HG03108 (cell line): Measurements from ENCODE around the gene TSPAN15.

Source experiments
- ATAC-seq: cut with Tn5 transposase; IDR thresholded peaks from one replicate; pipeline ENCODE4 v1.9.1; 2021; ENCODE audit warnings: moderate library complexity; ENCODE audit not compliant: unreplicated experiment

Gene TSPAN15

GRCh38 chr10:69464801-69465401 is 13.6 kb downstream of the TSPAN15 start:
- ATAC-seq, result no peak

- ATAC-seq, result no peak
Measured at GRCh38 chr10:69465457-69466157, 14.3 kb downstream of the TSPAN15 start.

GRCh38 chr10:69466158-69466490 is 14.9 kb downstream of the TSPAN15 start:
- no peak for ATAC-seq

- no peak for ATAC-seq
Measured at GRCh38 chr10:69466689-69467088, 15.4 kb downstream of the TSPAN15 start.

GRCh38 chr10:69467928-69468750 is 16.9 kb downstream of the TSPAN15 start:
- ATAC-seq, result no peak

GRCh38 chr10:69468751-69469089 is 17.5 kb downstream of the TSPAN15 start:
- no peak for ATAC-seq

- no peak for ATAC-seq
Measured at GRCh38 chr10:69469976-69470375, 18.7 kb downstream of the TSPAN15 start.

GRCh38 chr10:69470463-69471384 is 19.5 kb downstream of the TSPAN15 start:
- no peak for ATAC-seq

- no peak for ATAC-seq
Measured at GRCh38 chr10:69472142-69472541, 20.9 kb downstream of the TSPAN15 start.

GRCh38 chr10:69472544-69472943 is 21.3 kb downstream of the TSPAN15 start:
- ATAC-seq, result no peak

GRCh38 chr10:69473304-69473990 is 22.2 kb downstream of the TSPAN15 start:
- no peak for ATAC-seq

- no peak for ATAC-seq
Measured at GRCh38 chr10:69474742-69475432, 23.6 kb downstream of the TSPAN15 start.

GRCh38 chr10:69475433-69475830 is 24.2 kb downstream of the TSPAN15 start:
- no peak for ATAC-seq

- ATAC-seq, result no peak
Measured at GRCh38 chr10:69477968-69478597, 26.8 kb downstream of the TSPAN15 start.

GRCh38 chr10:69479240-69480067 is 28.2 kb downstream of the TSPAN15 start:
- ATAC-seq, result no peak

GRCh38 chr10:69480068-69480412 is 28.8 kb downstream of the TSPAN15 start:
- ATAC-seq, result no peak

- ATAC-seq, result no peak
Measured at GRCh38 chr10:69481305-69481704, 30.0 kb downstream of the TSPAN15 start.

GRCh38 chr10:69481811-69482524 is 30.7 kb downstream of the TSPAN15 start:
- no peak for ATAC-seq
